NOMO-1 treated with dmso at 0.1 percent for 144 hours (cell line): ENCODE measurements around the gene ZNF296.

Source experiments
- DNase-seq: peaks from one replicate; lab custom pipeline; 2025; ENCODE audit not compliant: unreplicated experiment; lab: John Stamatoyannopoulos, UW

The ZNF296 gene

GRCh38 chr19:45103508-45104319 lies 27.4 kb upstream of the ZNF296 start:
- no peak for DNase-seq

GRCh38 chr19:45103156-45103507 lies 26.9 kb upstream of the ZNF296 start:
- no peak for DNase-seq

GRCh38 chr19:45102481-45102880 lies 26.2 kb upstream of the ZNF296 start:
- no peak for DNase-seq

- no peak for DNase-seq
These were observed 25.5 kb upstream of the ZNF296 start for GRCh38 chr19:45101806-45102205.

- no peak for DNase-seq
These were observed 24.6 kb upstream of the ZNF296 start for GRCh38 chr19:45100846-45101252.

- DNase-seq = no peak
These were observed 23.9 kb upstream of the ZNF296 start for GRCh38 chr19:45100201-45100600.

- DNase-seq = no peak
These were observed 23.4 kb upstream of the ZNF296 start for GRCh38 chr19:45099467-45100191.

GRCh38 chr19:45098521-45099466 lies 22.5 kb upstream of the ZNF296 start:
- DNase-seq = no peak

GRCh38 chr19:45097776-45098520 lies 21.7 kb upstream of the ZNF296 start:
- DNase-seq = no peak

- DNase-seq = no peak
These were observed 21.1 kb upstream of the ZNF296 start for GRCh38 chr19:45097450-45097775.

GRCh38 chr19:45096700-45097099 lies 20.4 kb upstream of the ZNF296 start:
- no peak for DNase-seq

GRCh38 chr19:45095496-45096413 lies 19.5 kb upstream of the ZNF296 start:
- DNase-seq = no peak

GRCh38 chr19:45094707-45095106 lies 18.4 kb upstream of the ZNF296 start:
- DNase-seq = no peak

- no peak for DNase-seq
These were observed 17.9 kb upstream of the ZNF296 start for GRCh38 chr19:45094137-45094536.

GRCh38 chr19:45092747-45093678 lies 16.7 kb upstream of the ZNF296 start, which contains the start of gene PPP1R37:
TSS of gene PPP1R37 (plus strand) at chr19:45093179. CDS start at chr19:45093326, 147 bp downstream.
- peak; percentile 94 for DNase-seq

GRCh38 chr19:45091031-45091923 lies 15.0 kb upstream of the ZNF296 start:
- DNase-seq = peak; percentile 96

- DNase-seq = no peak
These were observed 14.3 kb upstream of the ZNF296 start for GRCh38 chr19:45090606-45091005.

GRCh38 chr19:45090034-45090433 lies 13.8 kb upstream of the ZNF296 start:
- DNase-seq = no peak
